Measurements from ENCODE around the gene SLC51B. TPM values are rescaled to one million over a fixed set of nuclear protein-coding genes. Genes with fewer than 3 reads are reported as not detected.
"Not testable (repeated sequence)": the region's sequence is repeated elsewhere in the genome, so short reads cannot be mapped to it uniquely, and the experiment has no call there.

The SLC51B gene
- polyA plus RNA-seq, 5 donors = 11.2 to 17.8 (median 15.1) TPM

- no peak for DNase-seq
Measured at GRCh38 chr15:65066001-65066634, 20.9 kb downstream of the SLC51B start.

GRCh38 chr15:65066635-65067316, 21.6 kb downstream of the SLC51B start:
- DNase-seq = peak in 1 of 2 donors; percentile 84

- DNase-seq = no peak
Measured at GRCh38 chr15:65067317-65067644, 22.1 kb downstream of the SLC51B start.

- DNase-seq = no peak
Measured at GRCh38 chr15:65067645-65068402, 22.6 kb downstream of the SLC51B start, which contains the start of gene RASL12. Gene RASL12 (minus strand): TSS chr15:65067991. CDS start chr15:65067835, 156 bp downstream.

- DNase-seq = no peak
Measured at GRCh38 chr15:65068403-65068788, 23.2 kb downstream of the SLC51B start.

GRCh38 chr15:65069179-65069578, 24.0 kb downstream of the SLC51B start:
- DNase-seq = peak; percentile 93 to 95

- DNase-seq = no peak
Measured at GRCh38 chr15:65069779-65070546, 24.8 kb downstream of the SLC51B start.

GRCh38 chr15:65071381-65071811, 26.2 kb downstream of the SLC51B start:
- DNase-seq = no peak

- DNase-seq = no peak
Measured at GRCh38 chr15:65072027-65072426, 26.8 kb downstream of the SLC51B start.

- no peak for DNase-seq
Measured at GRCh38 chr15:65072617-65073016, 27.4 kb downstream of the SLC51B start.

- DNase-seq = not testable (repeated sequence)
Measured at GRCh38 chr15:65074946-65075345, 29.8 kb downstream of the SLC51B start.

GRCh38 chr15:65075607-65076395, 30.6 kb downstream of the SLC51B start:
- DNase-seq = not testable (repeated sequence)

GRCh38 chr15:65076486-65077290, 31.5 kb downstream of the SLC51B start, which contains the start of gene KBTBD13:
Gene KBTBD13 (plus strand): TSS chr15:65076746. CDS start chr15:65076816, 70 bp downstream.
- DNase-seq = no peak

GRCh38 chr15:65077291-65077980, 32.2 kb downstream of the SLC51B start:
- no peak for DNase-seq

- DNase-seq = no peak
Measured at GRCh38 chr15:65077981-65078352, 32.8 kb downstream of the SLC51B start.

- DNase-seq = no peak
Measured at GRCh38 chr15:65079580-65079979, 34.4 kb downstream of the SLC51B start.

- DNase-seq = no peak
Measured at GRCh38 chr15:65081270-65081669, 36.1 kb downstream of the SLC51B start.

- no peak for DNase-seq
Measured at GRCh38 chr15:65081758-65082157, 36.6 kb downstream of the SLC51B start.

- no peak for DNase-seq
Measured at GRCh38 chr15:65082303-65082953, 37.2 kb downstream of the SLC51B start.
